Tibial artery (tissue), 4 donors: ENCODE data around the gene XK.
"Not testable (repeated sequence)": the region's sequence is repeated elsewhere in the genome, so short reads cannot be mapped to it uniquely, and the experiment has no call there.

Experiments used
- DNase-seq, 2 donors: peaks; one replicate each; pipeline ENCODE4 v3.0.0-alpha.2; 2019
- H3K27ac ChIP-seq, 2 donors: fragments of 200-600 bp; sonication (generic) in 1 of 2; 1 replicate in 1 of 2; 2 replicates in 1 of 2; pipeline ENCODE4 v1.5.1; 2018 to 2019; ENCODE audit warnings: mild to moderate bottlenecking in 1 of 2
- H3K27me3 ChIP-seq, 2 donors: fragments of 200-600 bp; sonication (generic) in 1 of 2; one replicate each; pipeline versions ENCODE4 v1.5.1 to v1.6.0; 2016 to 2019
- H3K36me3 ChIP-seq, 3 donors: fragments of 200-600 bp; sonication (generic) in 2 of 3; one replicate each; pipeline ENCODE4 v1.5.1; 2016 to 2019; ENCODE audit warnings: mild to moderate bottlenecking in 2 of 3
- H3K4me1 ChIP-seq, 4 donors: fragments of 200-600 bp; sonication (generic) in 2 of 4; 1 replicate in 3 of 4; 2 replicates in 1 of 4; pipeline ENCODE4 v1.5.1; 2016 to 2019
- H3K4me3 ChIP-seq, 2 donors: fragments of 200-600 bp; sonication (generic) in 1 of 2; 1 replicate in 1 of 2; 2 replicates in 1 of 2; pipeline ENCODE4 v1.5.1; 2018 to 2019; ENCODE audit warnings: mild to moderate bottlenecking in 2 of 2
- H3K9me3 ChIP-seq, 3 donors: fragments of 200-600 bp; sonication (generic) in 1 of 3; one replicate each; pipeline ENCODE4 v1.5.1; 2016 to 2019
- CTCF ChIP-seq, 2 experiments: fragments of 200-600 bp in 1 of 2; fragments of 450-650 bp in 1 of 2; IDR thresholded peaks; one replicate each; pipeline ENCODE4 v1.5.1; 2017 to 2019; ENCODE audit warnings: antibody characterized with exemption in 2 of 2, mild to moderate bottlenecking in 1 of 2, moderate library complexity in 1 of 2
- intact Hi-C: fragments of 100-400 bp; cut with DNase I; formaldehyde crosslinking; loops from one replicate; pipeline ENCODE4 v1.15.0; 2023; ENCODE audit warnings: low total_unique reads

XK gene

GRCh38 chrX:37765507-37765906 lies 79.9 kb downstream of the XK start:
- Histone ChIP-seq H3K9me3 (peaks cover 0 to 11% (median 0%) of the 10 kb centered on the region in 3 donors), H3K36me3 (no peaks in the 10 kb centered on the region), H3K4me1 (no peaks in the 10 kb centered on the region), H3K4me3 (no peak overlapping the region), H3K27me3 (no peaks in the 10 kb centered on the region), H3K27ac (no peak overlapping the region)
- intact Hi-C loops, result no loop called here
- no peak for TF ChIP-seq CTCF (IDR thresholded peaks at IDR 0.05)
- no peak for DNase-seq

- intact Hi-C loops, result no loop called here
These were observed 81.8 kb downstream of the XK start for GRCh38 chrX:37767430-37767829.

GRCh38 chrX:37768866-37769265 lies 83.3 kb downstream of the XK start:
- DNase-seq, H3K27ac ChIP-seq, H3K4me1 ChIP-seq, H3K4me3 ChIP-seq, H3K27me3 ChIP-seq, intact Hi-C loops, H3K36me3 ChIP-seq: not testable (repeated sequence)
- peaks cover 0 to 11% (median 0%) of the 10 kb centered on the region in 3 donors for H3K9me3 ChIP-seq

More at GRCh38 chrX:37767430-37767829, 81.8 kb downstream of the XK start:
- Histone ChIP-seq H3K9me3 (peaks cover 0 to 11% (median 0%) of the 10 kb centered on the region in 3 donors), H3K4me3 (no peak overlapping the region), H3K27me3 (no peaks in the 10 kb centered on the region), H3K4me1 (no peaks in the 10 kb centered on the region), H3K36me3 (no peaks in the 10 kb centered on the region), H3K27ac (no peak overlapping the region)
- no peak for TF ChIP-seq CTCF (IDR thresholded peaks at IDR 0.05)
- DNase-seq, result no peak

GRCh38 chrX:37776283-37776986 lies 90.8 kb downstream of the XK start:
- no peak for DNase-seq
- Histone ChIP-seq H3K36me3 (no peaks in the 10 kb centered on the region), H3K27ac (no peak overlapping the region), H3K4me1 (no peaks in the 10 kb centered on the region), H3K4me3 (no peak overlapping the region), H3K27me3 (no peaks in the 10 kb centered on the region), H3K9me3 (no peaks in the 10 kb centered on the region)
- TF ChIP-seq CTCF (IDR thresholded peaks at IDR 0.05), result no peak
- intact Hi-C loops, result no loop called here

- Histone ChIP-seq H3K9me3 (no peaks in the 10 kb centered on the region), H3K27ac (no peak overlapping the region), H3K36me3 (no peaks in the 10 kb centered on the region), H3K27me3 (no peaks in the 10 kb centered on the region), H3K4me1 (no peaks in the 10 kb centered on the region), H3K4me3 (no peak overlapping the region)
- DNase-seq, result no peak
- intact Hi-C loops, result no loop called here
- no peak for TF ChIP-seq CTCF (IDR thresholded peaks at IDR 0.05)
These were observed 91.4 kb downstream of the XK start for GRCh38 chrX:37776987-37777325.

GRCh38 chrX:37779857-37780256 lies 94.3 kb downstream of the XK start, which contains the start of gene CYBB:
Gene CYBB, plus strand, starts transcription at chrX:37780059. Its CDS starts 19 bp downstream, at chrX:37780078.
- Histone ChIP-seq H3K36me3 (no peaks in the 10 kb centered on the region), H3K27ac (no peak within 1 kb of the TSS), H3K4me3 (no peak within 1 kb of the TSS), H3K4me1 (no peaks in the 10 kb centered on the region), H3K9me3 (no peaks in the 10 kb centered on the region), H3K27me3 (no peaks in the 10 kb centered on the region)
- no peak for DNase-seq
- no peak for TF ChIP-seq CTCF (IDR thresholded peaks at IDR 0.05)
- intact Hi-C loops, result no loop called here
